ENCODE results near the gene ID2.
A peak's percentile ranks its signal among the peaks of the same experiment; 100 is the strongest.

ID2 gene

GRCh38 chr2:8648441-8649213 is 33.2 kb upstream of the ID2 start:
- no peak for DNase-seq

- no peak for DNase-seq
These were observed 32.1 kb upstream of the ID2 start for GRCh38 chr2:8649718-8650117.

GRCh38 chr2:8650256-8650655 is 31.6 kb upstream of the ID2 start:
- no peak for DNase-seq

GRCh38 chr2:8652774-8653426 is 29.0 kb upstream of the ID2 start:
- DNase-seq: no peak

GRCh38 chr2:8653485-8653884 is 28.4 kb upstream of the ID2 start:
- DNase-seq: no peak

GRCh38 chr2:8654041-8654440 is 27.8 kb upstream of the ID2 start:
- DNase-seq: no peak

- DNase-seq: no peak
These were observed 27.4 kb upstream of the ID2 start for GRCh38 chr2:8654483-8654882.

GRCh38 chr2:8656160-8656641 is 25.7 kb upstream of the ID2 start:
- DNase-seq: no peak

GRCh38 chr2:8656811-8657210 is 25.0 kb upstream of the ID2 start:
- no peak for DNase-seq

GRCh38 chr2:8657423-8658062 is 24.3 kb upstream of the ID2 start:
- DNase-seq: no peak

- no peak for DNase-seq
These were observed 23.6 kb upstream of the ID2 start for GRCh38 chr2:8658064-8658862.

GRCh38 chr2:8659092-8659734 is 22.6 kb upstream of the ID2 start:
- DNase-seq: no peak

- no peak for DNase-seq
These were observed 21.9 kb upstream of the ID2 start for GRCh38 chr2:8659735-8660492.

- no peak for DNase-seq
These were observed 20.6 kb upstream of the ID2 start for GRCh38 chr2:8661235-8661634.

- no peak for DNase-seq
These were observed 20.1 kb upstream of the ID2 start for GRCh38 chr2:8661736-8662135.

- DNase-seq: peak; percentile 15
These were observed 19.5 kb upstream of the ID2 start for GRCh38 chr2:8662239-8662879.

GRCh38 chr2:8663997-8664396 is 17.9 kb upstream of the ID2 start:
- DNase-seq: no peak

- DNase-seq: no peak
These were observed 15.3 kb upstream of the ID2 start for GRCh38 chr2:8666581-8666980.

- no peak for DNase-seq
These were observed 13.9 kb upstream of the ID2 start for GRCh38 chr2:8667896-8668512.

- DNase-seq: no peak
These were observed 12.6 kb upstream of the ID2 start for GRCh38 chr2:8669157-8669817.
